Esophagus muscularis mucosa (tissue), 2 donors: ENCODE results near the gene DDI1.

Source experiments
- EP300 ChIP-seq: sonication (generic); formaldehyde crosslinking; IDR thresholded peaks from one replicate; pipeline ENCODE4 v1.6.1; 2017; ENCODE audit warnings: antibody characterized with exemption
- POLR2A ChIP-seq: fragments of 450-650 bp; IDR thresholded peaks from one replicate; pipeline ENCODE4 v1.6.1; 2017; ENCODE audit warnings: antibody characterized with exemption, moderate library complexity, mild to moderate bottlenecking, low read depth

DNA sequence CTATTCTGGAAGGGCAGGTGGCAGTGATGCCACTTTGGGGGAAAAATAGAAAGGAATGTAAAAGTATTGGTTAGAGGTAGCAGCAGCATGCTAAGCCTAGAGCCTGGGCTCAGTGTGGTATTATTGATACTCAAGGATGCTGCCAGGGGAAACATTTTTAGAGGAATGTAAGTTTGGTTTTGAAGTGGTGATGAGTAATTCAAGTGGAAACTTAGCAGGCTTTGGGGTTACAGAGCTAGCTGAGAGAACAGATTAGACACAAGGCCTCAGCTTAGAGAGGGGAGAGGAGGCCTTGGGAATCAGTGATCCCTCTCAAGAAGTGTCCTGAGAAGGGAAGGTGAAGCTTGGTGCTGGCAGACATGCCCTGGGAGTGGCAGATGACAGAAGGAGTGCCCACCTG, 32.9 kb upstream of the DDI1 start:
- no peak for TF ChIP-seq EP300
- TF ChIP-seq POLR2A, result no peak
